Kasumi-1 (cell line): ENCODE results near the gene DAPK3.
"Not testable (repeated sequence)": the region's sequence is repeated elsewhere in the genome, so short reads cannot be mapped to it uniquely, and the experiment has no call there.

Experiments used
- DNase-seq, 2 experiments: peaks; one replicate each; lab custom pipeline; 2025; lab: John Stamatoyannopoulos, UW

DAPK3 gene

DNA sequence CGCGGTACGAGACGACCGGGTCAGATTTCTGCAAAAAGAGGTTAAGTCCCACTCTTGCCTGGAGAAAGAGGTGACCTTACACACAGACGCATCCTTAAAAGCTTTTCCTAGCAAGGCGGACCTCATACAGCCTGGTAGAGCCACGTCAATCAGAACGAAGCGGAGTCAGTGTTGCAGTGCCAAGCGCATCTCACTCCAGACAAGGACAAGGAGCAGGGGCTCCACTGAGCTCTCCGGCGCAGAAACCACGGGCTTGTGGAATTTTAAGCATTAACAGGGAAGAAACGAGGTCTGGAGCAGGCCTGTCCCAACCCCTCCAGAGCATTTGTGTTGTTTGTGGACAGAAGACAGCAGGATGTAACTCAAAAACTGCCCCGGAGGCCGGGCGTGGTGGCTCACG lies 7.2 kb upstream of the DAPK3 start:
- DNase-seq = no peak

DNA sequence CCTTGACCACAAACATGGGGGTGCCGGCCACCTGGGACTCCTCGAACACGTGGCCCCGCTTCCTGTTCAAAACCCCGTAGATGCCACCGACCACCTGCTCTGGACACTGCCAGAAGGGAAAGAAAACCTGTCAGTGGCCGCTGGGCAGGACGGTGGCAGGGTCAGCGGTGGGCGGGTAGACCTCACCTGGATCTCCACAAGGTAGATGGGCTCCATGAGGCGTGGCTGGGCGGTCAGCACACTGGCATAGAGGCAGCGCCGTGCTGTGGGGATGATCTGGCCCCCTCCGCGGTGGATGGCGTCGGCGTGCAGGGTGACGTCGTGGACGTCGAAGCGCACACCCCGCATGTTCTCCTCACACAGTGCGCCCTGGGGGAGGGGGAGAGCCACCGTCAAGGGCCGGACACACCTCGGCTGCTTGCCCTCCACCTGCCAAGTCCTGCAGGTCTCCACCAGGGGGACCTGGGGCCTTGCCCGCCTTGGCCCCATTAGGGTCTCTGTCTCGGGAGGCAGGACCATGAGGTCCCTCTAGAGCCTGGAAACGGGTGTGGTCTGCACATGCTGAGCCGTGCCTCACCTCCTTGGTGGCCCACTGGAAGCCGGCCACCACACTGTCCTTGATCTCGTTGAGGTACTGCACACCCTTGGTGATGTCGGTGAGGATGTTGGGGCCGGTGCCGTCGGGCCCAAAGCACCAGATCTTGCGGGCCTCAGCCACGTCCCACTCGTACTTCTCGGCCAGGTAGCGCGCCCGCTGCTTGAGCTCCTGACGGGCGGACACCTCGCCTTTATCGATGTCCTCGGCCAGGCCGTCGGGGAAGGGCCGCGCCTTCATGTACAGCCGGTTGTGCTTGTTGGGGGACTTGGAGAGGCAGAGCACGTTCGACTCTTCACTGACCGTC lies 6.6 kb upstream of the DAPK3 start:
- DNase-seq = no peak

DNA sequence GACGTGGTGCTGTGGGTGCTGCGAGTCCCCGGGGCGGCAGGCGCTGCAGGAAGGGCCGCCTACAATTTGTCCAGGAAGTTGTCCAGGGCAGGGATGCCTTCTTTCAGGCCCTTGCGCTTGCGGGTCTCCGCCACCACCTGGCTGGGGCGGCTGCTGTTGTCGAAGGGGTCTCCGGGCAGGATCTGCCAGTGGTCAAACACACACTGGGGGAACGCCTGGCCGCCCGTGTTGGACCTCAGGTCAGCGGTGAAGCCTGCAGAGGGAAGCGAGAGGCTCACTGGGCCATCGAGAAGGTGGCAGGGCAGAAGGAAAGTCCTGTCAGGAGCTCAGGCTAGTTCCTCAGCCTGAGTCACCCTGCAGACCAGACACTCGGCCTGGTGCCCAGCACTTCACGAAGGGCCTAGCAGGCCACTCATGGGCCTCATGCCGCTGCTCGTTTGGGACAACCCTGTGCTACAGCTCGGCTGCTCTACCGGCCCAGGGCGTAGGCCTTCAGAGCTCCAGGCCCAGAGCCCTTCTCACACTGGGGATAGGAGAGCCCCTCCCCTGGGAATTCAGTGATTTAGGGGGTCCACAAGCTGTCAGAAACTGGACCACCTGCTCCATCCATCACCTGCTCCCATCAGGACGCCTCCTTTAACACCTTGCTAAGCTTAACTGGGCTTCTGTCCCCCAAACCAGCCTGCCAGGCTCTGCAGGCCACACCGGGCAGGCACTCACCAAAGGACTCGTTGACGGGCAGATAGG lies 5.8 kb upstream of the DAPK3 start:
- no peak for DNase-seq

DNA sequence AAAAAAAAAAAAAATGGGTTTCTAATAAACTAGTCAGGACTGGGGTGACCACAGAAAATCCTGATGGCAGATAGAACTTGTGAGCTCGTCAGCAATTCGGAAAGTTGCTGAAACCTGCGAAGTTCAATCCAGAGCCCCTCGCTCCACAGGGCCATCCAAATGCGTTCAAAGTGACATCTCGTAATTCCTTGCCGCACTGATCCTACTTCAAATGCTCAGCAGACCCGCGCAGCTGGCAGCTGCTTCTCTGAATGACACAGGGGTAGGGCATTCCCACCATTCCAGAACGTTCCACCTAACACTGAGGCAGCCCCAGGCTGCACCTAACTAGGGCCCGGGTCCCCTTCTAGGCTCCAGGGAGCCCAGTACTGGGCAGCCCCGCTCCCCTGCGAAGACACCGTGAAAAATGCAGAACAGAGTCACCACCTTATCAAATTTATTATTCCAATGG lies 4.8 kb upstream of the DAPK3 start:
- DNase-seq = no peak

DNA sequence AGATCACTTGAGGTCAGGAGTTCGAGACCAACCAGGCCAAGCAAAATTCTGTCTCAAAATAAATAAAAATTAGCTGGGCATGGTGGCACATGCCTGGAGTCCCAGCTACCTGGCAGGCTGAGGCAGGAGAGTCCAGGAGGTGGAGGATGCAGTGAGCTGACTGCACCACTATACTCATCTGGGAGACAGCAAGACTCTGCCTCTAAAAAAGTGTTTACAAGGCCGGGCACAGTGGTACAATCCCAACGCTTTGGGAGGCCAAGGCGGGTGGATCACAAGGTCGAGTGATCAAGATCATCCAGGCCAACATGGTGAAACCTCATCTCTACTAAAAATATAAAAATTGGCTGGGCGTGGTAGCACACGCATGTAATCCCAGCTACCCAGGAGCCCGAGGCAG lies 4.2 kb upstream of the DAPK3 start:
- DNase-seq = no peak

DNA sequence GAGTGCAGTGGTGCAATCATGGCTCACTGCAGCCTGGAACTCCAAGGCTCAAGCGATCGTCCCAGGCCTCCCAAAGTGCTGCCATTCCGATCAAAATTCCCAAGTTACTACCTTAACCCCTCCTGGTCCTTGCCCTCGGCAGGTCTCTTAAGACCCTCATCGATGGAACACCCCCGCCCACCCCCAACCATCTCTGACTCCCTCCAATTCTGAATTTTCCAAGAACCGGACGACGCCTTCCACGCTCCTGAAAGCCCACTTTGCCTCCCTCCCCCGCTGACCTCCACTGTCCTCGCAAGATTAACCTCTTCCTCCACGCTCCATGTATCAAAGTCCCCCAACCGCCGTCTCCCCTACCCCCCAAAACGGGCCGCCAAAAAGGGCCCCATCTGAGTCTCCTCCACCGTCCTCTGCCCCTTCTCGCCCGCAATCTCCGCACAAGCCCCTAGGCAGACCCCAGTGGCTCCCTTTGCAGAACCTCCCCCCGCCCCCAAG lies 539 bp downstream of the DAPK3 start:
- DNase-seq = no peak

DNA sequence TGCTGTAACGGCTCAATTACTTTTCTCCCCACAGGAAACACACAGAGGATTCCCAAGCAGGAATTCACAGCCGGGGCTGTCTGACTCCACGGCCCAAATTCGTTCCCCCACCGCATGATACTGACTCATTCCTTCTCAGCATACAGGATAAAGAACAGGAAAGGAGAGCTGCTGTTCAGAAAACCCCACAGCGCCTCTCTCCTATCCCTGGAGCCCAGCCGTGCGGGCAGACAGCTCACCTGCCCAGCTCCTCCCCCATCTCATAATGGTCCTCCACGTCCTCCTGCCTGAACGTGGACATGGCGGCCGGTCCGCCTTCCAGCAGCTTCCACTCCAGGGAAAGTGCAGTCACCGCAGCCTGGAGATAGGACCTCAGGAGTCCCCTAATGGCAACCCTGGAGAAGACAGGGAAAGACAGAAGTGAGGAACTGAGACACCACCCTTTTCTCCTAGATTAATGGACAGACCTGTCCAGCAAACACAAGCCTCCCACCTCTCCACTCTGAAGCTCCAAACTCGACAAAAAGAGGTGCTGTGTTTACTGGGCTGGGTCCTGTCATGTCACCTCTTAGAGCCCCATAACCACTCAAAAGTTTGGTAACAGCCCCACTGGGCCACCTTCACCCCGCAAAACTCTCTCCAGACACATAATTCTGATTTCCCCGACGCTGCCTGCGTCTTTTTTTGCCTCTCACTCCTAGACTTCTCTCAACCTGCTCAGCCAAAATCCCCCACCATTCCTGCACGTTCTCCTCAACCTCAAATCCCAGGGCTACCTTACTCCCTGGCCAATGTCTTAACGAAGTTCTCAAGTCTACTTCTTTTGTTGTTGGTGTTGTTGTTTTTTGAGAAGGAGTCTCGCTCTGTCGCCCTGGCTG lies 1.2 kb downstream of the DAPK3 start:
- no peak for DNase-seq

DNA sequence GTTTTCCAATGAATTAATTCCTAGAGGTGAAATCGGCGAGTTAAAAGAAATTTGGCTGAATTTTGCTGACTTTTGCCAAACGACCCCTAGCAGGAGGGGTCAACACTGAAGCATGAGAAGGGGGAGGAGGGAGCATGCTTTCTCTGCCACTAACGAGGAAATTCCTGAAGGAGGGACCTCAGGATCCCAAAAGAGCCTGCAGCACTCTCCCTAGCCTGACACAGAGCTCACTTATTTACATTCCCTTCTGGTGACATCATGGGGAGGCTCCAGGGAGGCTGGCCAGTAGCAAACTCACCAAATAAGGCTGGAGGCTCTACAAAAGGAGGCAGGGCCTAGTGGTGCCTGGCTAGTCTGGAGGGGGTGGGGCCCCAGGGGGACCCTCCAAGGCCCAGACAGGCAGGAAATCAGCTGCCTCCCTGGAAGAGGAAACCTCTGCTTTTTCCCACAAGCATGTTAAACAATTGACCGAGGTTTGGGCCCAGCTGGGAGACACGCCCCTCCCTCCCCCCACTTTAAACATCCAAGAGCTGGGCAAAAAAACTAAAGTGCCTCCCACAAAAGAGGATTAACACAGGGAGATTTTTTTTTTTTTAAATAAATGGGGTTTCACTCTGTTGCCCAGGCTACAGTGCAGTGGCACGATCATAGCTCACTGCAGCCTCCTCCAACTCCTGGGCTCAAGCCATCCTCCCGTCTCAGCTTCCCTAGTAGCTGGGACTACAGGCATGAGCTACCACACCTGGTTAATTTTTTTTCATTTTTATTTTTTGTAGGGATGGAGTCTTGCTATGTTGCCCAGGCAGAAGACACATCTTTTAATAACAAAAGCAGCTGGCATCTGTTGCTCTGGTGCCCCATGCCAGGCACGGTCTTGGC lies 2.1 kb downstream of the DAPK3 start:
- peak; percentile 76 for DNase-seq

DNA sequence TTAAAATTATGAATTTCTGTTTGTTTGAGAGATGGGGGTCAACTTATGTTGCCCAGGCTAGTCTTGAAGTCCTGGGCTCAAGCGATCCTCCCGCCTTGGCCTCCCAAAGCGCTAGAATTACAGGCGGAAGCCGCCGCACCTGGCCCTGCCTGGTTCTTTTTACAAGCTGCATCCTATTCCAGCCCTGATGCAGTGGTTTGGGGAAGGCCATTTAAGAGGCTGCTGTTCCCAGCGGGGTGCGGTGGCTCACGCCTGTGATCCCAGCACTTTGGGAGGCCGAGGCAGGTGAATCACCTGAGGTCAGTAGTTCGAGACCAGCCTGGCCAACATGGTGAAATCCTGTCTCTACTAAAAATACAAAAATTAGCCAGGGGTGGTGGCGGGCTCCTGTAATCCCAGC lies 2.9 kb downstream of the DAPK3 start:
- not testable (repeated sequence) for DNase-seq

DNA sequence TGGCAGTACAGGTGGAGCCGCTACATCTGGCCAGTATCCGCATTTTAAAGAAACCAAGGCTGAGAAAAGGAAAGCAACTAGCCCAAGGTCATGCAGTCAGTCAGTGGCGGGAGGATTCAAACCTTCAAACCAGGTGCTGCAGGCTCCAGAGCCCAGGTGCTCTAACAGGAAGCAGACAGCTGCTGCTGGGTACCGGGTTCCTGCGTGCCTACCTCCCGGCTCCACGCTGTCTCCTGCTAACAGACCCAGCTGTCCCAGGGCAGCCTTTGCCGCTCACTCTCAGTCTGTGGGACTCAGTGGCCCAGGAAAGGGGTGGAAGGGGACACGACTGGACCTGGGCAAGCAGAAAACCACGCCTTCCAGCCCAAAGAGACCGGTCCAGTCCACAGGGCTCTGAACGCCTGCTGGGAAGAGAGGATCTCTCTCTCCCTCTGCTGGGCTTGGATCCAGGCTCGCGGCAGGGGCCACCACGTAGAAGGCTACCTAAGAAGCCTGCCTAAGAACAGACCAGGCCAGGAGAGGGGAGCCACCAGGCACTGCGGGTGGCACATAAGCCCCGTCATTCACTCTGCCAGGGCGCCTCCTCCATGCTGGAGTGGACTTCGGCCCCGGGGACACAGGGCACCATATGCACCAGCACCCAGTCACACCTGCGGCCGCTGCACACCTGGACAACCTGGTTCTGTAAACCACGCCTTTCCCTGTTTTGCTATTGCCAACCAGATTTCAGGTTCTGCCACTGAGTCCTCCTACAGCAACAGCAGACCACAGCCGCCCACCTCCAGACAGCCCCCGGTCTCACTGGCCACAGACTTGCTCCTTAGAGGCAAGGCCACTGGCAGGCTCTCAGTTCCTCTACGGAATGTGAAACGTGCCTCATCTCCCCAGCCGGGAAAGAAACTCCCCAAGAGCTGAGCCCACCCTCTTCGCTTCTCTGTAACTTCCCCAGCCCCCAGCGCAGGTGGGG lies 4.6 kb downstream of the DAPK3 start:
- no peak for DNase-seq

DNA sequence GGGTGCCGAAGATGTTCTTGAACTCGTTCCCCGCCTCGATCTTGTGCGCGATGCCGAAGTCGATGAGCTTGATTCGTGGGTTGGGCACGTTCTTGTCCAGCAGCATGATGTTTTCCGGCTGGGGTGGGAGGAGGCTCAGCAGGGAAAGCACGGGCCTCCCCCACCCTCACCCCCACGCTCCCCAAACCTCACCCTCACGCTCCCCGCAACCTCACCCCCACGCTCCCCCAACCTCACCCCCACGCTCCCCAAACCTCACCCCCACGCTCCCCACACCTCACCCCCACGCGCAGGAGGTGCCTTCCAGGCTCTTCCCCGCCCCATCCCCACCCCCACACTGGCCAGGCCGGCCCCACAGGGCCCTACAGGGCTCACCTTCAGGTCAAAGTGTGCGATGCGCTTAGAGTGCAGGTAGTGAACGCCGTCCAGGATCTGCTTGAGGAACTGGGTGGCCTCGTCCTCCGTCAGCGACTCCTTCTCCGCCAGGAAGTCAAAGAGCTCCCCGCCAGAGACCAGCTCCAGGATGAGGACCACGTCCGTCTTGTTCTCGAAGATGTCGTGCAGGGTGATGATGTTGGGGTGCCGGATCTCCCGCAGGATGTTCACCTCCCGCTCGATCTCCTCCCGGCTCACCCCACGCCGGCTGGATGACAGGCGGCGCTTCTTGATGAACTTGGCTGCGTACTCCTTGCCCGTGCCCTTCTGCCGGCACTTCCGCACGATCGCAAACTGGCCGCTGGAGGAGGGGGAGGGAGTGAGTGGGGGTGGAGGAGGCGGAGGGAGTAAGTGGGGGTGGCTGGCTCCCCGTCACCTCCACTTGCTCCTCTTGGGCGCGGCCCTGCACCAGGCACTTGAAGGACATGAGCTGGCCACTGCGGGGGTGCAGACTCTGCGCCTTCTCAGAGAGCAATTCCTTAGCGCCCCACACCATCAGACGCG lies 6.4 kb downstream of the DAPK3 start:
- no peak for DNase-seq

DNA sequence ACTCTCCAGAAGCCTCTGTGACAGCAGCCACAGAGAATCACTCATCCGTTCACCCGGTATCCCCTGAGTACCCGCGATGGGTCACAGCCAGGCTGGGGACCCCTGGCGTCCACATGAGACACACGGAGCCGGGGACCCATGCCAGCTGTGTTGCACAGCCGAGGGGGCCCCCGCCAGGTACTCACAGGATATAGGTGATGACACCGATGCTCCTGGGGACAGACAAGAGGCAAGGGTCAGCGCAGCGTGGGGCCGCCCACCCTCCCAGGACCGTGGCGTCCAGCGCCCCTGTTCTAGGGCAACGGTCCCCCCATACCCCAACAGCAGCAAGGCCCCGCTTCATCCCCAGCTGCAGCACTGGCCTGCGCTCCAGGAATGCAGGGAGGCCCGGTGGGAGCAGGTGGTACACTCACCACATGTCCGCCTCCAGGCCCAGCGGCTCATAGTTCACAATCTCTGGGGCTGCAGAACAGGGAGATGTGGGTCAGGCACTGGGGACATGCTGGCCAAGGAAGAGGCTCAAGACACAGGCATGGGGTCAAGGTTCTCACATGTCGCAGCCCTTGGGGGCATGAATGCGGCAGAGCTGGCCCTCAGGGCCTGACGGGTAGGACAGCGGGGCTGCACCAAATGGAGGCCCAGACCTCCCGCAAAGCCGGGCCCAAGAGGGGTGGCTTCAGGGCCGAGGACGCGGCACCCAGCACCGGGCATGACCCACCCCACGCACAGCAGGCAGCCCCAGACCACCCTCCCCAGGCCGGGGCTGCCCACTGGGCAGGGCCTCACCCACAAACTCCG lies 7.2 kb downstream of the DAPK3 start:
- no peak for DNase-seq

DNA sequence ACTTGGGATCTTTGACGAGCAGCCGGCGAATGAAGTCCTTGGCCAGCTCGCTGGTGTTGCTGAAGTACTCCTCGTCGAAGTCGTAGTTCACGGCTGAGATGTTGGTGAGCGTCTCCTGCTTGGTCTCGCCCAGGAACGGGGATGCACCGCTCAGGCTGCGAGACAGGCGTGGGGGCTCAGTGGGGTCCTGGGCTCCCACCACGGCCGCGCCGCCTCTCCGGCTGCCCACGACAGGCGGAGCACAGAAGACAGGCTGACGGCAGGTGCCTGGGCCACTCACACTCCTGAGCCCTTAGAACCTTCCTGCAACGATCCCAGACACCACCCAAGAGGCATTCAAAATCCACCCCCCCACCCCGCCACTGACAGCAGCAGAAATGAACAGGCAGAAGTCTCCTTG lies 9.9 kb downstream of the DAPK3 start:
- DNase-seq = no peak

DNA sequence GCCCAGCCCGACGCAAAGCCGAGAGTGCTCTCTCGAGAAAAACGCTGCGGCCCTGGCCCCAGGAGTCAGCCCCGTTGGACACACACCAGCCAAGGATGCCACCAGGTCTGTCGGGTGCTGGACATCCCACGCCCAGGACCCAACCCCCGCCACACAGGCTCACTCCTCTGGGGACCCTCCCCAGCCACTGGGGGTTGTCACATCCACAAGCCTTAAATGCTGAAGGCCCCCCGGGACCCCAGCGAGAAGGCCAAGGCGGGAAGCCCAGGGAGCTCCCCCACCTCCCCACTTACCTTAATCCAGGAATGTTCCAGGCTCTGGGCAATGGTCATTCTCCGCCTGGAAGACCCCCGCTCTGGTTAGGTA lies 11.2 kb downstream of the DAPK3 start:
- DNase-seq = no peak

DNA sequence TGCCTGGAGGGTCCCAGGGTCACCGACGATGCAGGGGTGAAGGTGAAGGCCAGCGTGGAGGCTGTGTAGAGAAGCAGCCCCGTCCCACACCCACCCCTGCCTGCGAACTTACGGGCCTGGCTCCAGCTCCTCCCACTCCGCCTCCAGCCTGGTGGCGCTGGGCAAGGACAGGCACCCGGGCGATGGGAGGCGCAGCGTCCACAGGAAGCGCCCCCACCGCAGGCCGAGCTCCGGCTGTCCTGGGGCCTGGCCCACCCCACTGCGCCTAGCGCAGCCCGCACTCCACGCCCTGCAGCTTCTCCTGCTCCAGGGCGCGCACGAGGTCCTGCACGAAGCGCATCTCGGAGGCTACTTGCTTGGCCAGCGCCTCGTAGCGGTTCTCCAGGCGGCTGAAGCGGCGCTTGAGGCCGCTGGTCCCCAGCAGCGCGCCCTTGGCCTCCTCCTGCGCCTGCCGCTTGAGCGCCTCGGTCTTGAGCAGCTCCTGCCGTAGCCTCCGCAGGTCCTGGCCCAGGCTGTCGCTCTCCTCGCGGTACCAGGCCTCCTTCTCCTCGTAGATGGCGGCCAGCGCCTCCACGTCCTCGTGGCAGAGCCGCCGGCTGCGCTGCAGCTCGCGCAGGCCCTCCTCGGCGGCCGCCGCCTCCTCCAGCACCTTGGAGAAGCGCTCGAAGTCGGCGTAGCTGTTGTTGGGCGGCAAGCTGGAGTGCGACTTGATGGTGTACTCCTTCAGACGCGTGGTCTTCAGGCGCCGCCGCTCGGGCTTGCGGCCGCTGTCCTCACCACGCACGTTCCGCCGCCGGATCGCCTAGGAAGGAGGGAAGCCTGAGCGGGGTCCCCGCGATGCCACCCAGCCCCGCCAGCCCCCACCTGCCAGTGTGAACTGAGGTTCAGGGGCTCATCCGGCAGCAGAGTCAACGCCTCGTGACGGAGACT lies 11.8 kb downstream of the DAPK3 start:
- DNase-seq = no peak

DNA sequence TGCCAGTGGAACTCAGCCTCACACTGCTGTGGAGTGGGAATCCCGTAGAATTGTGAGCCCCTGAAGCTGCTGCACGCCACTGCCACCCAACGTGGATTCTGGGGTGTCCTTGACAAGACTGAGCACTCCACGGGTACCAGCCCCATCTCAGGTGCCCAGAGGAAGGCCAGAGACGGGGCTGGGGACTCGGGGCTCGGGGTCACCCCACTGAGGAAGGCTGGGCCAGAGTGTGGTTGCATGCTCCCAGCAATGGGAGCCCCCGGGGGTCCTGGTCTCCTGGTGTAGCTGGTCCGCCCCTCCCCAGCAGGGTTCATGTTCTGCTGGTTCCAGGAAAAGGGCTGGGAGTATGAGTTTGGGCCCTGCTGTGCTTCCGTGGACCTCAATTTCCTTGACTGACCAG lies 15.2 kb downstream of the DAPK3 start:
- no peak for DNase-seq

DNA sequence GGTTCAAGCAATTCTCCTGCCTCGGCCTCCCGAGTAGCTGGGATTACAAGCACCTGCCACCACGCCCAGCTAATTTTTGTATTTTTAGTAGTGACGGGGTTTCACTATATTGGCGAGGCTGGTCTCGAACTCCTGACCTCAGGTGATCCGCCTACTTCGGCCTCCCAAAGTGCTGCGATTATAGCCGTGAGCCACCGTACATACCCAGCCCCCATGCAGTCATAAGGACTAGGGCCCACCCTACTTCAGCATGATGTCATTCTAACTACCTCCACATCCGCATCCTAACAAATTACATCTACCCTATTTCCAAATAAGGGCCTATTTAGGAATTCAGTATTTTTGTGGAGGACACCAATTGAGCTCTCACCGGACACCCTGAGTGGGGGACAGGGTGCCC lies 15.6 kb downstream of the DAPK3 start:
- DNase-seq = not testable (repeated sequence)
